HG03064 (cell line): ENCODE measurements around the gene BAHCC1.

Experiments
- ATAC-seq: cut with Tn5 transposase; IDR thresholded peaks from one replicate; pipeline ENCODE4 v1.9.1; 2021; ENCODE audit warnings: low read depth; ENCODE audit not compliant: unreplicated experiment

The BAHCC1 gene

GRCh38 chr17:81471818-81472456 lies 76.7 kb downstream of the BAHCC1 start:
- ATAC-seq = no peak

GRCh38 chr17:81473019-81473418 lies 77.8 kb downstream of the BAHCC1 start:
- ATAC-seq = no peak

DNA sequence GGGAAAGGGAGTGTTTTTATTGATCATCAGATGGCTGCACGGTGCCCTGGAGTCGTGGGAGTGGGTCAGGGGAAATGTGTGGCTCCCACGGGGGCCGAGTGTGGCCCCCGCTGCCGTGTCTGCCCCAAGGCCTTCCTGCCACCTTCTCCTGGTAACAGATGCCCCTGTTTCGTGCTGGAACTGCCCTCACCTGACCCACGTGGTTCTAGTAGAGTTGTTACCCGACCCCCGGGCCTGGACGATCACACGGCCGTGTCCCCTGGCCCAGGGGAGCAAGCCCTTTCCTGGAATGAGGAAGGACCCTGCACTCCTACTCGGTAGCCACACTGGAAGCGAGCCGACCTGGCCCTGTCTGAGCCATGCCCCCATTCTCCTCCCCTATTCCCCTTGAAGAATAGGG lies 79.7 kb downstream of the BAHCC1 start:
- ATAC-seq = no peak

- no peak for ATAC-seq
Measured at GRCh38 chr17:81476097-81476496, 80.8 kb downstream of the BAHCC1 start.

DNA sequence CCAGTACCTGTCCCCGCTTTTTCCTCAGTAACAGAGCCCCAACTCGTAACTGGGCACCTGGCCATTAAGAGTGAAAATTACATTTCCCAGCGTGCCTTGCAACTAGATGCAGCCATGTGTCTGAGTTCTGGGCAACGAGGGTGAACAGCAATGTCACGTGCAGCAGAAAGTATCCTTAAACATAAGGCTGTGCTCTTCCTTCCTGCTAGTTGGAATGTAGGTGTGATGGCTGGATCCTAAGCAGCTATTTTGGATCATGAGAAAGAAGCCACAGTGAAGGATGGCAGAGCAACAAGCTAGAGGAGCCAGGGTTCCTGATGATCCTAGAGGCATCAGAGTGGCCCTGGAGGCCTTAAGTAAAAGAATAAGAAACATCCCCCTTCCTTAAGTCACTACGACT lies 81.4 kb downstream of the BAHCC1 start:
- no peak for ATAC-seq

DNA sequence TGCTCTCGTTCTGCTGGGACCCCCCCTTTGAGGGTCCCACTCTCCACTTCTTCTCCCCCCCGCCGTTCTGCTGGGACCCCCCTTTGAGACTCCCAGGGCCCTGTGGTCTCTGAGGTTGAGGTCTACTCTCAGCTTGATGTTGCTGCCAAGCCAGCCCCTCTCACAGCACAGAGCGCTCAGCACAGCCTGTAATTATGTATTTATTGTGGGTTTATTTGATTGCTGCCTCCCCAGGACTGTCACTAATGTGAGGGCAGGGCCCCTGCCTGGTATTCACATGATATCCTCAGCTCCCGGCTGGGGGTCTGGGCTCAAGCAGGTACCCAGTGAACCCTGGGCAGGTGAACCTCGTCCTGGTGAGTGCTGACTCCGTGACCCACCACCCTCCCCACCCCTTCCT lies 81.9 kb downstream of the BAHCC1 start:
- ATAC-seq = no peak

DNA sequence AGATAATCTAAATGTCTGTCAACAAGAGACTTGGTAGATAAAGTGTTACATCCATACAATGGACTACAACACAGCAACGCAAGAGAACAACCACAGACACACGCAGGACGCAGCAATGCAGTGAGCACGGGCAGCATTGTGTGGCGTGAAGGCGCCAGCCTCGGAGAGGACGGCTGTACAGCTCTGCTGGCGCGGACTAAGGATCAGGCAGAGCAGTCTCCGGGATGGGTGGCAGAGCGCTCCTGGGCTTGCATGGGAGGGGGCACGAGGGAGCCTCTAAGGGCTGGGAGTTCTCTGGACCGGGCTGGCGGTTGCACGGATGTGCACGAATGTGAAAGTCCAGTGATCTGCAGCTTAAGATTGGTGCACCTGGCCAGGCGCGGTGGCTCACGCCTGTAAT lies 82.9 kb downstream of the BAHCC1 start:
- no peak for ATAC-seq

- no peak for ATAC-seq
Measured at GRCh38 chr17:81479175-81480071, 84.2 kb downstream of the BAHCC1 start.

- ATAC-seq = no peak
Measured at GRCh38 chr17:81480140-81481072, 85.1 kb downstream of the BAHCC1 start.

DNA sequence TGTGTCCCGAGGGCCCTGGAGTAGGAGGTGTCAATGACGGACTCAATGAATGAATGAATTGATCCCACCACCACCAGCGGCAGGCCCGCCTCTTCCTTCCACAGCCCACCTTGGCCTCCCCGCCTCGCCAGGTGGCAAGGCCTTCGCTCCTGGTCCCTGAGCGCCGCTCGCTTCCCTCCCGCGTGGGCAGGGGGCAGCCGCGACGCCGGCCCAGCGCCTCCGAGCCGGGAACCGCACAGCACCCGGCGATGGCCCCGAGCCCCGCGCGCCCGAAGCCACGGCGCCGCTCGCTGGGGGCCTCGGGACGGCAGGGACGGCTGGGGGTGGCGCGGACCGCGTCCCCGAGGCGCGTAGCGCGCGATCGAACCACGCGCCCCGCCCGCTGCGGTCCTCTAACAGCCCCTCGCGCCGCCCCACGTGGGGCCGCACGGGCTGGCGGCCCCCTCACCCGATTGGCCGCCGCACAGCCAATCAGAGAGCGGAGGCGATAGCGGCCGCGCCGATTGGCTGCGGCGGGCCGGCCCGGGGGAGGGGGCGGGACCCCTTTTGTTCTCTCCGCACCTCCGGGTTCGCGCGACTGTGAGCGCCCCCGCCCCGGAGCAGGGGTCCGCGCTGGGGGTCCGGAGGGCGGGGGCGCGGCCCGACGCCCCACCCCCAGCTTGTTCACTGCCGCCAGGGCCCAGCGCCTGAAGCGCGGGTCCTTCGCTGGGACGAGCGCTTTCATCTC lies 86.0 kb downstream of the BAHCC1 start:
- ATAC-seq = no peak

- ATAC-seq = no peak
Measured at GRCh38 chr17:81481815-81482505, 86.7 kb downstream of the BAHCC1 start.

DNA sequence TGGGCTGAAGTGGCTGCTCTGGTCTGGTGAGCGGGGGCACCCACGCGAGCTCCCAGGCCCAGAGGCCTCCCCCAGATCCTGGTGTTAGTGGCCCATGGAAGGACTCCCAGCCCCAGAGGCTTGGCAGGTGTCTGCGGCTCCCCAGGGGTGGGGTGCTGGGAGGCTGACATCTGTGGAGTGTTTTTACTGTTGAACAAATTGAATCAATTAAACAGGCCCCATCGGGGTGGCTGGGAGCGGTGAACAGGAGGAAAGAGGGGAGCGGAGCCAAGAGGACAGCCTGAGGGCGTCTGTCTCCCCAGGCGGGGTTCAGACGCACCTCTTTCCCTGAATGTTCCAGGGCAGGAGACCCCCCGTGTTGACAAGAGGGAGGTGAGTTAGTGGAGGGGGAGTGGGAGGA lies 87.4 kb downstream of the BAHCC1 start:
- ATAC-seq = no peak

GRCh38 chr17:81483085-81483861 lies 88.0 kb downstream of the BAHCC1 start:
- ATAC-seq = no peak

- ATAC-seq = no peak
Measured at GRCh38 chr17:81483862-81484194, 88.6 kb downstream of the BAHCC1 start.

- ATAC-seq = no peak
Measured at GRCh38 chr17:81484195-81484979, 89.1 kb downstream of the BAHCC1 start.

GRCh38 chr17:81486199-81486810 lies 91.0 kb downstream of the BAHCC1 start:
- no peak for ATAC-seq

- ATAC-seq = no peak
Measured at GRCh38 chr17:81487089-81487486, 91.8 kb downstream of the BAHCC1 start.
